Cardiac muscle cell (in vitro differentiated cells and primary cell): ENCODE measurements around the gene PLBD2. TPM values are rescaled to one million over a fixed set of nuclear protein-coding genes. Genes with fewer than 3 reads are reported as not detected.

ENCODE experiments used
- DNase-seq, 2 donors: peaks; one replicate each; pipeline versions ENCODE4 v3.0.0 to v3.0.0-alpha.2; 2010 to 2017; ENCODE audit warnings: low read depth in 1 of 2, low spot score in 1 of 2
- H3K27ac ChIP-seq: fragments of 200-600 bp; sonication (generic); 2 replicates; pipeline ENCODE4 v1.5.1; 2016
- H3K27me3 ChIP-seq: fragments of 200-600 bp; sonication (generic); 2 replicates; pipeline ENCODE4 v1.6.0; 2016; ENCODE audit warnings: control low read depth
- H3K36me3 ChIP-seq: fragments of 200-600 bp; sonication (generic); 2 replicates; pipeline ENCODE4 v1.5.1; 2016; ENCODE audit warnings: control low read depth
- H3K4me1 ChIP-seq: fragments of 200-600 bp; sonication (generic); 2 replicates; pipeline ENCODE4 v1.8.1; 2017; ENCODE audit warnings: low read depth, mild to moderate bottlenecking, mixed run types
- H3K4me3 ChIP-seq: fragments of 200-600 bp; sonication (generic); 2 replicates; pipeline ENCODE4 v1.5.1; 2016; ENCODE audit warnings: mild to moderate bottlenecking
- H3K9me3 ChIP-seq: fragments of 200-600 bp; sonication (generic); 2 replicates; pipeline ENCODE4 v1.5.1; 2017; ENCODE audit warnings: low read depth, mild to moderate bottlenecking, control low read depth
- CTCF ChIP-seq: IDR thresholded peaks from 2 replicates; pipeline ENCODE4 v1.5.1; 2012; ENCODE audit warnings: low read depth, mild to moderate bottlenecking, low read length
- polyA plus RNA-seq: library from polyadenylated mRNA; unstranded; fragments of >200 nt; fragmentation: Nextera tagmentation; extraction: Ambion mirVana; gene quantifications from 2 replicates; pipeline ENCODE4 v1.2.1, GENCODE V29; 2016
- total RNA-seq: library from RNA; depleted of rRNA; stranded (reverse); fragments of >200 nt; gene quantifications from 2 replicates; pipeline ENCODE4 v1.2.3, GENCODE V29; 2016

Gene PLBD2
- total and polyA plus RNA-seq, 2 experiments from 2014 or later, result 11.7 to 17.3 TPM

GRCh38 chr12:113330505-113330904, 27.9 kb upstream of the PLBD2 start:
- Histone ChIP-seq H3K36me3 (no peaks in the 10 kb centered on the region), H3K27me3 (peaks cover 11% of the 10 kb centered on the region), H3K27ac (no peak overlapping the region), H3K4me1 (no peaks in the 10 kb centered on the region), H3K4me3 (no peak overlapping the region), H3K9me3 (no peaks in the 10 kb centered on the region)
- TF ChIP-seq CTCF, result no peak
- DNase-seq, result no peak

GRCh38 chr12:113332688-113333417, 25.5 kb upstream of the PLBD2 start:
- H3K9me3 ChIP-seq, result no peaks in the 10 kb centered on the region
- DNase-seq, result no peak
- no peak overlapping the region for H3K4me3 ChIP-seq

GRCh38 chr12:113333418-113333750, 25.0 kb upstream of the PLBD2 start:
- no peak for TF ChIP-seq CTCF
- no peaks in the 10 kb centered on the region for H3K9me3 ChIP-seq
- peaks cover 11% of the 10 kb centered on the region for H3K27me3 ChIP-seq

More at GRCh38 chr12:113332688-113333417, 25.5 kb upstream of the PLBD2 start:
- Histone ChIP-seq H3K4me1 (no peaks in the 10 kb centered on the region), H3K36me3 (no peaks in the 10 kb centered on the region), H3K27ac (no peak overlapping the region), H3K27me3 (peaks cover 11% of the 10 kb centered on the region)
- no peak for TF ChIP-seq CTCF

GRCh38 chr12:113333877-113334785, 24.3 kb upstream of the PLBD2 start:
- H3K27me3 ChIP-seq, result peaks cover 11% of the 10 kb centered on the region
- H3K36me3 ChIP-seq, result no peaks in the 10 kb centered on the region
- no peaks in the 10 kb centered on the region for H3K4me1 ChIP-seq
- H3K4me3 ChIP-seq, result peak overlapping the region; percentile 39
- DNase-seq, result no peak
- H3K9me3 ChIP-seq, result no peaks in the 10 kb centered on the region
- no peak for TF ChIP-seq CTCF
- H3K27ac ChIP-seq, result no peak overlapping the region

More at GRCh38 chr12:113333418-113333750, 25.0 kb upstream of the PLBD2 start:
- Histone ChIP-seq H3K4me1 (no peaks in the 10 kb centered on the region), H3K4me3 (no peak overlapping the region), H3K27ac (no peak overlapping the region), H3K36me3 (no peaks in the 10 kb centered on the region)
- DNase-seq, result no peak

GRCh38 chr12:113334786-113335539, 23.4 kb upstream of the PLBD2 start, which contains the start of gene SLC8B1:
TSS of gene SLC8B1 (minus strand) at chr12:113335109. CDS start at chr12:113332878, 2,231 bp downstream.
- Histone ChIP-seq H3K9me3 (no peaks in the 10 kb centered on the region), H3K4me3 (peak within 1 kb of the TSS; percentile 39), H3K36me3 (no peaks in the 10 kb centered on the region), H3K27ac (no peak within 1 kb of the TSS), H3K4me1 (no peaks in the 10 kb centered on the region), H3K27me3 (peaks cover 11% of the 10 kb centered on the region)
- no peak for TF ChIP-seq CTCF
- DNase-seq, result peak; percentile 85 to 91
